GM12878 (cell line): ENCODE measurements around the gene PNMA6F. TPM values are rescaled to one million over a fixed set of nuclear protein-coding genes. Genes with fewer than 3 reads are reported as not detected.
A peak's percentile ranks its signal among the peaks of the same experiment; 100 is the strongest.

Experiments
- ATAC-seq: fragments of 200-7000 bp; cut with Tn5 transposase; 3 replicates; pipeline ENCODE4 v1.9.1; 2020; ENCODE audit warnings: mild to moderate bottlenecking, moderate library complexity
- BruUV-seq: library from RNA; stranded (reverse); fragments of 400-500 nt; replicated peaks from 2 replicates; lab custom pipeline; 2021; lab: Mats Ljungman, UMichigan
- CTCF ChIA-PET: fragments of 300-600 bp; sonication (Branson Sonifier 250); formaldehyde crosslinking; extraction: SDS; loops from one replicate; lab custom pipeline; 2021; ENCODE audit warnings: inconsistent platforms; lab: Yijun Ruan, JAX
- POLR2A ChIA-PET: fragments of 350-600 bp; formaldehyde crosslinking; extraction: SDS; loops from one replicate; lab custom pipeline; 2021; ENCODE audit warnings: inconsistent platforms; lab: Charles Lee
- RAD21 ChIA-PET: fragments of 300-600 bp; sonication (Branson Sonifier 250); formaldehyde crosslinking; loops from one replicate; lab custom pipeline; 2023; ENCODE audit warnings: antibody characterized with exemption; ENCODE audit not compliant: unreplicated experiment; lab: Charles Lee
- SMC1A ChIA-PET: fragments of 300-600 bp; sonication (Branson Sonifier 250); formaldehyde crosslinking; loops from one replicate; lab custom pipeline; 2023; ENCODE audit not compliant: unreplicated experiment, uncharacterized antibody; lab: Charles Lee
- DNase-seq: peaks from one replicate; pipeline ENCODE4 v3.0.0-alpha.2; 2011; ENCODE audit warnings: low read depth, low spot score
- FAIRE-seq: peaks from 3 replicates; lab custom pipeline; 2011; peaks lifted over from hg19 to GRCh38; lab: Jason Lieb, UNC
- H2AFZ ChIP-seq: 2 replicates; pipeline ENCODE4 v1.6.0; 2011; ENCODE audit warnings: low read depth, low read length, control low read depth; ENCODE audit not compliant: control insufficient read depth
- H3K27ac ChIP-seq: 2 replicates; pipeline ENCODE4 v1.5.1; 2011; ENCODE audit warnings: control low read depth; ENCODE audit not compliant: control insufficient read depth, insufficient read depth
- H3K27me3 ChIP-seq, 2 experiments: replicated peaks in 1 of 2; 2 replicates each; pipeline versions ENCODE4 v1.6.0 to v1.6.1; 2011; ENCODE audit warnings: low read length in 1 of 2; ENCODE audit not compliant: control insufficient read depth in 2 of 2, insufficient read depth in 2 of 2
- H3K36me3 ChIP-seq, 2 experiments: 2 replicates each; pipeline ENCODE4 v1.5.1; 2011; ENCODE audit warnings: low read length in 1 of 2; ENCODE audit not compliant: control insufficient read depth in 2 of 2, insufficient read depth in 2 of 2
- H3K4me1 ChIP-seq: 2 replicates; pipeline ENCODE4 v1.6.1; 2011; ENCODE audit warnings: mild to moderate bottlenecking, low read length, moderate library complexity, mixed read lengths; ENCODE audit not compliant: control insufficient read depth, insufficient read depth
- H3K4me2 ChIP-seq: 2 replicates; pipeline ENCODE4 v1.6.0; 2011; ENCODE audit warnings: control low read depth; ENCODE audit not compliant: control insufficient read depth, insufficient read depth
- H3K4me3 ChIP-seq: fragments of 200-600 bp; sonication (generic); 2 replicates; pipeline ENCODE4 v1.5.1; 2016
- H3K79me2 ChIP-seq: 2 replicates; pipeline ENCODE4 v1.6.0; 2011; ENCODE audit warnings: low read length; ENCODE audit not compliant: control insufficient read depth, insufficient read depth
- H3K9ac ChIP-seq: 2 replicates; pipeline ENCODE4 v1.8.0; 2011; ENCODE audit warnings: low read length, control low read depth, mixed read lengths; ENCODE audit not compliant: control insufficient read depth, insufficient read depth
- H3K9me3 ChIP-seq: replicated peaks from 3 replicates; pipeline ENCODE4 v1.5.1; 2011; ENCODE audit warnings: mild to moderate bottlenecking, low read length; ENCODE audit not compliant: control insufficient read depth, insufficient read depth
- H4K20me1 ChIP-seq: 2 replicates; pipeline ENCODE4 v1.6.0; 2011; ENCODE audit not compliant: control insufficient read depth, insufficient read depth
- BMI1 ChIP-seq: fragments of 450-650 bp; IDR thresholded peaks from 2 replicates; pipeline ENCODE4 v1.6.1; 2016; ENCODE audit warnings: mild to moderate bottlenecking, moderate library complexity, borderline replicate concordance
- CHD2 ChIP-seq: IDR thresholded peaks from 2 replicates; pipeline ENCODE4 v1.6.1; 2011; ENCODE audit warnings: low read depth, low read length, improper control_type of control experiment, borderline replicate concordance
- CHD4 ChIP-seq: fragments of 200-600 bp; sonication (generic); IDR thresholded peaks from 2 replicates; pipeline ENCODE4 v1.6.1; 2016; ENCODE audit warnings: mild to moderate bottlenecking
- EGR1 ChIP-seq, 2 experiments: IDR thresholded peaks; 1 replicate in 1 of 2; 2 replicates in 1 of 2; pipeline ENCODE4 v1.6.1; 2011 to 2012; ENCODE audit warnings: low read depth in 2 of 2, low read length in 2 of 2, borderline replicate concordance in 1 of 2, mild to moderate bottlenecking in 1 of 2, moderate library complexity in 1 of 2
- ETV6 ChIP-seq, 2 experiments: fragments of 450-650 bp in 1 of 2; IDR thresholded peaks in 1 of 2; conservative IDR thresholded peaks in 1 of 2; 2 replicates each; pipeline ENCODE4 v1.6.1; 2014; ENCODE audit warnings: antibody characterized with exemption in 1 of 2, borderline replicate concordance in 1 of 2, low read depth in 1 of 2, mild to moderate bottlenecking in 1 of 2, moderate library complexity in 1 of 2
- HDAC6 ChIP-seq: fragments of 200-600 bp; sonication (generic); IDR thresholded peaks from one replicate; pipeline ENCODE4 v1.8.0; 2017; ENCODE audit warnings: antibody characterized with exemption; ENCODE audit not compliant: unreplicated experiment
- JUND ChIP-seq: IDR thresholded peaks from 2 replicates; pipeline ENCODE4 v1.6.1; 2012; ENCODE audit warnings: low read depth, mild to moderate bottlenecking, low read length, improper control_type of control experiment, moderate library complexity
- MYC ChIP-seq: IDR thresholded peaks from 2 replicates; pipeline ENCODE4 v1.6.1; 2011; ENCODE audit warnings: mild to moderate bottlenecking, low read length, moderate library complexity, inconsistent platforms; ENCODE audit not compliant: insufficient read depth, insufficient replicate concordance, insufficient read length, severe bottlenecking
- NFIC ChIP-seq: IDR thresholded peaks from 2 replicates; pipeline ENCODE4 v1.6.1; 2012; ENCODE audit warnings: low read depth, mild to moderate bottlenecking, inconsistent platforms, low read length, moderate library complexity
- NFXL1 ChIP-seq: fragments of 450-650 bp; IDR thresholded peaks from 2 replicates; pipeline ENCODE4 v1.6.1; 2017; ENCODE audit warnings: antibody characterized with exemption, mild to moderate bottlenecking, borderline replicate concordance
- POLR2AphosphoS5 ChIP-seq: IDR thresholded peaks from 2 replicates; pipeline ENCODE4 v1.6.1; 2011; ENCODE audit warnings: mild to moderate bottlenecking, low read length, inconsistent platforms
- SIX5 ChIP-seq: IDR thresholded peaks from 2 replicates; pipeline ENCODE4 v1.6.1; 2011; ENCODE audit warnings: mild to moderate bottlenecking, low read depth, low read length, moderate library complexity; ENCODE audit not compliant: severe bottlenecking
- SRF ChIP-seq, 2 experiments: IDR thresholded peaks; 2 replicates each; pipeline ENCODE4 v1.6.1; 2011; ENCODE audit warnings: low read depth in 2 of 2, low read length in 2 of 2, mild to moderate bottlenecking in 1 of 2, moderate library complexity in 1 of 2
- TCF12 ChIP-seq: IDR thresholded peaks from 2 replicates; pipeline ENCODE4 v1.6.1; 2011; ENCODE audit warnings: low read depth, mild to moderate bottlenecking, low read length
- TCF3 ChIP-seq: IDR thresholded peaks from 2 replicates; pipeline ENCODE4 v1.6.1; 2012; ENCODE audit warnings: low read depth, mild to moderate bottlenecking, low read length, borderline replicate concordance; ENCODE audit not compliant: insufficient read depth
- WGBS: methylation state at CpG from one replicate; pipeline ENCODE4 v1.1.6; 2016; ENCODE audit warnings: low lambda C conversion rate; ENCODE audit not compliant: insufficient replicate concordance, insufficient coverage; ENCODE audit errors: missing lambda C conversion rate; 5-methylcytosine and 5-hydroxymethylcytosine counted together
- in situ Hi-C: fragments of 300-500 bp; cut with MboI; formaldehyde crosslinking; loops from 9 replicates; pipeline ENCODE4 v1.14.3; 2018; ENCODE audit warnings: mixed read lengths
- intact Hi-C: fragments of 100-400 bp; cut with micrococcal nuclease; formaldehyde crosslinking; loops from one replicate; pipeline ENCODE4 v1.14.2; 2022; ENCODE audit not compliant: unreplicated experiment
- polyA plus RNA-seq, 11 experiments: library from polyadenylated mRNA; depleted of rRNA in 4 of 11; unstranded in 6 of 11; stranded (reverse) in 5 of 11; fragments of >200 nt; fragmentation: Nextera tagmentation in 4 of 11; fragmentation: Illumina TruSeq in 1 of 11; extraction: Ambion mirVana in 4 of 11; extraction: Trizol in 1 of 11; gene quantifications; 1 replicate in 1 of 11; 2 replicates in 10 of 11; pipeline versions ENCODE4 v1.2.1 to v1.2.3, GENCODE V29; 2011 to 2016; ENCODE audit warnings: inconsistent platforms in 2 of 11, missing spikeins in 2 of 11, low read depth in 1 of 11
- total RNA-seq, 4 experiments: library from RNA; depleted of rRNA in 3 of 4; stranded (reverse); fragments of >200 nt in 3 of 4; fragmentation: Illumina TruSeq in 1 of 4; extraction: Trizol in 1 of 4; gene quantifications; 2 replicates each; pipeline versions ENCODE4 v1.2.1 to v1.2.3, GENCODE V29; 2013 to 2021
- TF ChIP-seq, protein P1 (sequence below): IDR thresholded peaks from 2 replicates; pipeline ENCODE4 v1.6.1; 2012; ENCODE audit warnings: low read depth, low read length, improper control_type of control experiment
- TF ChIP-seq, protein P2 (sequence below): fragments of 450-650 bp; formaldehyde crosslinking; IDR thresholded peaks from 2 replicates; pipeline ENCODE4 v1.4.0; 2022; ENCODE audit warnings: mild to moderate bottlenecking, moderate library complexity

The PNMA6F gene
- total and polyA plus RNA-seq, 10 of the 15 experiments (the other 5 are each of a cell fraction or from before 2014, with no cell fraction given) = not detected

DNA sequence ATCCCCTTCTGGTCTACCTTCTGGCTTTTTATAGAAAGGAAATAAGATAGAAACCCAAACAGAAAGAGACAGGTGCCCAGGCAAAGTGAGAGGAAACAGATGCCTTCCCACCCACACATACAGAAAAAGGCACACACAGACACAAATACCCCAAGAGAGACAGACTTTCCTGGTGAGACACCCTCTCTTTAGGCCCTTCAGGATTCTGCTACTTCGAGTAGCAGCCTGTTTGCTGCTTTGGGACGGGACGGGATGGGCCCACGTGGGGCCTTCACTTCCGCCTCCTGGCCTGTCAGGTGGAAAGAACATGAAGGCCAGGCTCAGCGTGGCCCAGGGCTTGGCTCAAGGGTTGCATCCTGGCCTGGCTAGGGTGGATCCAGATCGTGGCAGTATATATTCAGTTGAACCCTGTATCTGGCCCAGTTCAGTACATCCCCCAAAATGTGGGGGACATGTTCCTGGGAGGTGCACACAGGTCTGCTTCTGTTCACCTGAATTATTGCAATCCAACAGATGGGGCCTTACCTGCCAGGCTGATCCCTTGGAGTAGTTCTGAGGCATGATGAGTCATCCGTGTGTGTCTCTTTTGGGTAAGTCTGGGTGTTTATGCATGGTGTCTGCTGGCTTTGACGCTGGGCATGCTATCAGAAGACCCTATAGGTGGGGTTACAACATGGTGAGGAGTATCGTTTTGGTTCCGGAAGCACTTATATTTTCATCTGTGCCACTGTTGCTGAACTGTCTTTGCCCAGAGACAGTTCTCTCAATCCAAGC, 14.7 kb upstream of the PNMA6F start:
- Histone ChIP-seq H4K20me1 (no peaks in the 10 kb centered on the region), H3K9me3 (no peaks in the 10 kb centered on the region; the same call in 2 of the 3 replicates), H3K79me2 (peaks cover 39% of the 10 kb centered on the region), H3K27me3 (no peaks in the 10 kb centered on the region), H2AFZ (no peak overlapping the region), H3K9ac (peak overlapping the region; percentile 19; the same call in 1 of the 2 replicates), H3K4me1 (peaks cover 6% of the 10 kb centered on the region; the same call in 1 of the 2 replicates), H3K4me3 (peak overlapping the region; percentile 62; the same call in 1 of the 2 replicates), H3K36me3 (no peaks in the 10 kb centered on the region), H3K4me2 (peak overlapping the region; percentile 63), H3K27ac (peak overlapping the region; percentile 47)
- ChIA-PET CTCF (no interaction called here), POLR2A (no interaction called here), SMC1A (no interaction called here), RAD21 (no interaction called here)
- no peak for DNase-seq
- 14% methylated on average over 11 of the region's 11 CpGs for WGBS
- peak; percentile 86 for FAIRE-seq
- TSS peak; percentile 39 for BruUV-seq
- peak; percentile 40 for ATAC-seq
- in situ Hi-C loops (no loop called here), intact Hi-C loops (no loop called here)
- TF ChIP-seq NFIC (0 out of 2 replicates have a peak, but pooled peaks have one; percentile 22), CHD2 (no peak), SRF (IDR thresholded peaks at IDR 0.05; ENCODE audit: low read depth in 2 of 2, low read length in 2 of 2) (peak in 1 of 2 experiments; percentile 31; a peak in 1 of 4 replicates), NFXL1 (no peak), EGR1 (IDR thresholded peaks at IDR 0.05; ENCODE audit: borderline replicate concordance in 1 of 2, low read depth in 2 of 2, low read length in 2 of 2) (0 out of 3 replicates have a peak, but pooled peaks of 1 of the 2 experiments have one; percentile 31), MYC (no peak), TCF12 (peak; percentile 57; the same call in 1 of the 2 replicates), SIX5 (no peak), CHD4 (no peak), TCF3 (peak; percentile 65; the same call in 1 of the 2 replicates), BMI1 (no peak), ETV6 (conservative IDR thresholded peaks at IDR 0.05 in 1 of 2, IDR thresholded peaks at IDR 0.05 in 1 of 2; ENCODE audit: borderline replicate concordance in 1 of 2, low read depth in 1 of 2) (peak in 1 of 2 experiments; percentile 60; a peak in 2 of 4 replicates), JUND (no peak), POLR2AphosphoS5 (0 out of 2 replicates have a peak, but pooled peaks have one; percentile 33), HDAC6 (no peak)
- TF ChIP-seq, protein P1, sequence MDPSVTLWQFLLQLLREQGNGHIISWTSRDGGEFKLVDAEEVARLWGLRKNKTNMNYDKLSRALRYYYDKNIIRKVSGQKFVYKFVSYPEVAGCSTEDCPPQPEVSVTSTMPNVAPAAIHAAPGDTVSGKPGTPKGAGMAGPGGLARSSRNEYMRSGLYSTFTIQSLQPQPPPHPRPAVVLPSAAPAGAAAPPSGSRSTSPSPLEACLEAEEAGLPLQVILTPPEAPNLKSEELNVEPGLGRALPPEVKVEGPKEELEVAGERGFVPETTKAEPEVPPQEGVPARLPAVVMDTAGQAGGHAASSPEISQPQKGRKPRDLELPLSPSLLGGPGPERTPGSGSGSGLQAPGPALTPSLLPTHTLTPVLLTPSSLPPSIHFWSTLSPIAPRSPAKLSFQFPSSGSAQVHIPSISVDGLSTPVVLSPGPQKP = 0 out of 2 replicates have a peak, but pooled peaks have one; percentile 24
- TF ChIP-seq, protein P2, sequence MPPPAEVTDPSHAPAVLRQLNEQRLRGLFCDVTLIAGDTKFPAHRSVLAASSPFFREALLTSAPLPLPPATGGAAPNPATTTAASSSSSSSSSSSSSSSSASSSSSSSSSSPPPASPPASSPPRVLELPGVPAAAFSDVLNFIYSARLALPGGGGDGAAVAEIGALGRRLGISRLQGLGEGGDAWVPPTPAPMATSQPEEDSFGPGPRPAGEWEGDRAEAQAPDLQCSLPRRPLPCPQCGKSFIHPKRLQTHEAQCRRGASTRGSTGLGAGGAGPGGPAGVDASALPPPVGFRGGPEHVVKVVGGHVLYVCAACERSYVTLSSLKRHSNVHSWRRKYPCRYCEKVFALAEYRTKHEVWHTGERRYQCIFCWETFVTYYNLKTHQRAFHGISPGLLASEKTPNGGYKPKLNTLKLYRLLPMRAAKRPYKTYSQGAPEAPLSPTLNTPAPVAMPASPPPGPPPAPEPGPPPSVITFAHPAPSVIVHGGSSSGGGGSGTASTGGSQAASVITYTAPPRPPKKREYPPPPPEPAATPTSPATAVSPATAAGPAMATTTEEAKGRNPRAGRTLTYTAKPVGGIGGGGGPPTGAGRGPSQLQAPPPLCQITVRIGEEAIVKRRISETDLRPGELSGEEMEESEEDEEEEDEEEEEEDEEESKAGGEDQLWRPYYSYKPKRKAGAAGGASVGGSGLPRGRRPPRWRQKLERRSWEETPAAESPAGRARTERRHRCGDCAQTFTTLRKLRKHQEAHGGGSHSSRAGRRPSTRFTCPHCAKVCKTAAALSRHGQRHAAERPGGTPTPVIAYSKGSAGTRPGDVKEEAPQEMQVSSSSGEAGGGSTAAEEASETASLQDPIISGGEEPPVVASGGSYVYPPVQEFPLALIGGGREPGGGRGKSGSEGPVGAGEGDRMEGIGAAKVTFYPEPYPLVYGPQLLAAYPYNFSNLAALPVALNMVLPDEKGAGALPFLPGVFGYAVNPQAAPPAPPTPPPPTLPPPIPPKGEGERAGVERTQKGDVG = no peak
